HG03432 (cell line): ENCODE measurements around the gene DDX47.

Experiments used
- ATAC-seq: cut with Tn5 transposase; IDR thresholded peaks from one replicate; pipeline ENCODE4 v1.9.1; 2021; ENCODE audit warnings: mild to moderate bottlenecking, moderate library complexity; ENCODE audit not compliant: unreplicated experiment

Gene DDX47

GRCh38 chr12:12813120-12814101 lies at the start of gene DDX47:
TSS of gene DDX47 (plus strand) at chr12:12813346. CDS start at chr12:12813368, 22 bp downstream.
- ATAC-seq, result peak; percentile 88

GRCh38 chr12:12764824-12765223 lies 48.3 kb upstream of the DDX47 start:
- ATAC-seq, result no peak

- no peak for ATAC-seq
Measured at GRCh38 chr12:12770262-12770661, 42.9 kb upstream of the DDX47 start.

- ATAC-seq, result no peak
Measured at GRCh38 chr12:12774791-12775190, 38.4 kb upstream of the DDX47 start.

- ATAC-seq, result no peak
Measured at GRCh38 chr12:12776261-12776660, 36.9 kb upstream of the DDX47 start.

- ATAC-seq, result no peak
Measured at GRCh38 chr12:12777092-12777491, 36.1 kb upstream of the DDX47 start.

- no peak for ATAC-seq
Measured at GRCh38 chr12:12779007-12779406, 34.1 kb upstream of the DDX47 start.

- ATAC-seq, result no peak
Measured at GRCh38 chr12:12779529-12779928, 33.6 kb upstream of the DDX47 start.

- ATAC-seq, result no peak
Measured at GRCh38 chr12:12784116-12784515, 29.0 kb upstream of the DDX47 start.

- no peak for ATAC-seq
Measured at GRCh38 chr12:12784911-12785814, 28.0 kb upstream of the DDX47 start, which contains the start of gene APOLD1. TSS of gene APOLD1 (plus strand) at chr12:12785659. CDS start at chr12:12785692, 33 bp downstream.

- ATAC-seq, result peak; percentile 14
Measured at GRCh38 chr12:12786351-12786705, 26.8 kb upstream of the DDX47 start.

GRCh38 chr12:12786706-12787601 lies 26.2 kb upstream of the DDX47 start:
- peak; percentile 88 for ATAC-seq

- no peak for ATAC-seq
Measured at GRCh38 chr12:12788131-12788530, 25.0 kb upstream of the DDX47 start.

- peak; percentile 60 for ATAC-seq
Measured at GRCh38 chr12:12788675-12789368, 24.3 kb upstream of the DDX47 start.

- ATAC-seq, result no peak
Measured at GRCh38 chr12:12790956-12791355, 22.2 kb upstream of the DDX47 start.

- no peak for ATAC-seq
Measured at GRCh38 chr12:12791756-12792369, 21.3 kb upstream of the DDX47 start.

GRCh38 chr12:12792421-12792820 lies 20.7 kb upstream of the DDX47 start:
- ATAC-seq, result no peak

- ATAC-seq, result no peak
Measured at GRCh38 chr12:12794686-12795085, 18.5 kb upstream of the DDX47 start.

- no peak for ATAC-seq
Measured at GRCh38 chr12:12796171-12796570, 17.0 kb upstream of the DDX47 start.
